Endothelial cell of umbilical vein (primary cell): ENCODE data around the gene SRGAP1. TPM values are rescaled to one million over a fixed set of nuclear protein-coding genes. Genes with fewer than 3 reads are reported as not detected.

ENCODE experiments used
- BruUV-seq: library from RNA; stranded (reverse); fragments of 400-500 nt; replicated peaks from 2 replicates; lab custom pipeline; 2021; lab: Mats Ljungman, UMichigan
- CTCF ChIA-PET: fragments of 300-600, 350-600 bp; sonication (Branson Sonifier 250); formaldehyde crosslinking; loops from one replicate; lab custom pipeline; 2021; ENCODE audit warnings: antibody characterized with exemption, inconsistent platforms; lab: Charles Lee
- POLR2A ChIA-PET: fragments of 300-600, 350-600 bp; sonication (Branson Sonifier 250); formaldehyde crosslinking; loops from one replicate; lab custom pipeline; 2021; ENCODE audit warnings: antibody characterized with exemption, inconsistent platforms; lab: Charles Lee
- DNase-seq: peaks from one replicate; pipeline ENCODE4 v3.0.0-alpha.2; 2011; ENCODE audit warnings: low read depth, low spot score
- FAIRE-seq: peaks from 2 replicates; lab custom pipeline; 2011; peaks lifted over from hg19 to GRCh38; lab: Jason Lieb, UNC
- H2AFZ ChIP-seq: 2 replicates; pipeline ENCODE4 v1.6.0; 2012; ENCODE audit warnings: low read depth, low read length, control low read depth, inconsistent platforms
- H3K27ac ChIP-seq: 2 replicates; pipeline ENCODE4 v1.5.1; 2011; ENCODE audit warnings: low read depth, mild to moderate bottlenecking, control low read depth, low read length, moderate library complexity; ENCODE audit not compliant: insufficient read depth
- H3K27me3 ChIP-seq, 2 experiments: 2 replicates each; pipeline versions ENCODE4 v1.6.0 to v1.6.1; 2011; ENCODE audit warnings: low read length in 2 of 2, mixed read lengths in 1 of 2; ENCODE audit not compliant: control insufficient read depth in 2 of 2, insufficient read depth in 2 of 2
- H3K36me3 ChIP-seq, 2 experiments: 2 replicates in 1 of 2; 3 replicates in 1 of 2; pipeline ENCODE4 v1.5.1; 2011; ENCODE audit warnings: low read length in 2 of 2, mild to moderate bottlenecking in 1 of 2, moderate library complexity in 1 of 2; ENCODE audit not compliant: control insufficient read depth in 2 of 2, insufficient read depth in 2 of 2; ENCODE audit errors: extremely low read depth in 1 of 2
- H3K4me1 ChIP-seq: 3 replicates; pipeline ENCODE4 v1.5.1; 2011; ENCODE audit warnings: mild to moderate bottlenecking, low read length; ENCODE audit not compliant: control insufficient read depth, insufficient read depth; ENCODE audit errors: extremely low read depth
- H3K4me2 ChIP-seq: 2 replicates; pipeline ENCODE4 v1.6.1; 2011; ENCODE audit warnings: low read length, control low read depth, mixed read lengths; ENCODE audit not compliant: insufficient read depth
- H3K4me3 ChIP-seq, 3 experiments: fragments of 200-600 bp in 1 of 3; sonication (generic), shearing (Covaris generic) in 1 of 3; replicated peaks in 1 of 3; 2 replicates each; pipeline ENCODE4 v1.5.1; 2011 to 2016; ENCODE audit warnings: control low read depth in 3 of 3, low read length in 3 of 3, mild to moderate bottlenecking in 2 of 3, inconsistent platforms in 1 of 3, low read depth in 1 of 3, moderate library complexity in 1 of 3; ENCODE audit not compliant: insufficient read depth in 1 of 3
- H3K79me2 ChIP-seq: 2 replicates; pipeline ENCODE4 v1.6.0; 2012; ENCODE audit warnings: low read length, inconsistent platforms; ENCODE audit not compliant: control insufficient read depth, insufficient read depth
- H3K9ac ChIP-seq: replicated peaks from 2 replicates; pipeline ENCODE3; 2011; ENCODE audit warnings: low read length, control low read depth; ENCODE audit not compliant: insufficient read depth; ENCODE audit errors: extremely low read depth
- H3K9me1 ChIP-seq: replicated peaks from 3 replicates; pipeline ENCODE4 v1.6.0; 2011; ENCODE audit warnings: mild to moderate bottlenecking, low read length; ENCODE audit not compliant: control insufficient read depth, insufficient read depth; ENCODE audit errors: extremely low read depth
- H3K9me3 ChIP-seq: replicated peaks from 2 replicates; pipeline ENCODE4 v1.5.1; 2012; ENCODE audit warnings: low read length, inconsistent platforms; ENCODE audit not compliant: control insufficient read depth, insufficient read depth
- H4K20me1 ChIP-seq: replicated peaks from 2 replicates; pipeline ENCODE3; 2011; ENCODE audit warnings: mild to moderate bottlenecking, low read length; ENCODE audit not compliant: control insufficient read depth, insufficient read depth; ENCODE audit errors: extremely low read depth
- EZH2 ChIP-seq: IDR thresholded peaks from 2 replicates; pipeline ENCODE4 v1.6.1; 2012; ENCODE audit warnings: borderline replicate concordance, low read depth, mild to moderate bottlenecking, moderate library complexity, low read length, inconsistent platforms; ENCODE audit not compliant: severe bottlenecking
- FOS ChIP-seq: IDR thresholded peaks from 2 replicates; pipeline ENCODE4 v1.6.1; 2011; ENCODE audit warnings: mild to moderate bottlenecking, low read length, moderate library complexity, borderline replicate concordance; ENCODE audit not compliant: insufficient read depth
- GATA2 ChIP-seq: IDR thresholded peaks from 2 replicates; pipeline ENCODE4 v1.7.0; 2011; ENCODE audit warnings: low read depth, mild to moderate bottlenecking, moderate library complexity, mixed read lengths, low read length; ENCODE audit not compliant: insufficient read length, insufficient read depth
- JUN ChIP-seq: IDR thresholded peaks from 2 replicates; pipeline ENCODE4 v1.6.1; 2011; ENCODE audit warnings: borderline replicate concordance, low read depth; ENCODE audit not compliant: insufficient read length, insufficient read depth
- MYC ChIP-seq: IDR thresholded peaks from one replicate; pipeline ENCODE4 v1.6.1; 2011; ENCODE audit warnings: mild to moderate bottlenecking, low read depth, low read length
- POLR2A ChIP-seq: IDR thresholded peaks from 2 replicates; pipeline ENCODE4 v1.6.1; 2012; ENCODE audit warnings: low read depth, mild to moderate bottlenecking, control low read depth, low read length
- POLR2AphosphoS5 ChIP-seq: IDR thresholded peaks from 2 replicates; pipeline ENCODE4 v1.6.1; 2012; ENCODE audit warnings: low read depth, mild to moderate bottlenecking, control low read depth, low read length, moderate library complexity; ENCODE audit not compliant: insufficient read depth
- dilution Hi-C: fragments of 300-500 bp; cut with MboI; formaldehyde crosslinking; loops from one replicate; pipeline ENCODE4 v1.15.0; 2019; ENCODE audit warnings: low sequenced_read_pairs; ENCODE audit not compliant: extremely low pct_ligation_motif_present
- intact Hi-C: fragments of 100-400 bp; cut with micrococcal nuclease; formaldehyde crosslinking; loops from one replicate; pipeline ENCODE4 v1.10.0; 2022
- polyA plus RNA-seq, 4 experiments: library from polyadenylated mRNA; depleted of rRNA in 3 of 4; stranded (reverse) in 3 of 4; unstranded in 1 of 4; fragments of >200 nt; gene quantifications; 2 replicates each; pipeline versions ENCODE4 v1.2.1 to v1.2.3, GENCODE V29; 2011 to 2012; ENCODE audit warnings: missing spikeins in 1 of 4
- total RNA-seq: library from RNA; stranded (reverse); gene quantifications from 2 replicates; pipeline ENCODE4 v1.2.3, GENCODE V29; 2021
- TF ChIP-seq, protein P1 (sequence below): IDR thresholded peaks from 2 replicates; pipeline ENCODE4 v1.6.1; 2011; ENCODE audit not compliant: insufficient read depth, insufficient read length
- TF ChIP-seq, protein P2 (sequence below), 2 donors: IDR thresholded peaks; 1 replicate in 1 of 2; 2 replicates in 1 of 2; pipeline ENCODE4 v1.5.1; 2011; ENCODE audit warnings: low read length in 2 of 2, mild to moderate bottlenecking in 2 of 2, moderate library complexity in 2 of 2, control low read depth in 1 of 2, inconsistent platforms in 1 of 2, low read depth in 1 of 2; ENCODE audit not compliant: insufficient read depth in 1 of 2; ENCODE audit errors: extremely low read depth in 1 of 2

Gene SRGAP1
- total and polyA plus RNA-seq, 2 donors (not counting 3 experiments of a cell fraction or from before 2014, with no cell fraction given): 4.9 to 16.3 TPM

DNA sequence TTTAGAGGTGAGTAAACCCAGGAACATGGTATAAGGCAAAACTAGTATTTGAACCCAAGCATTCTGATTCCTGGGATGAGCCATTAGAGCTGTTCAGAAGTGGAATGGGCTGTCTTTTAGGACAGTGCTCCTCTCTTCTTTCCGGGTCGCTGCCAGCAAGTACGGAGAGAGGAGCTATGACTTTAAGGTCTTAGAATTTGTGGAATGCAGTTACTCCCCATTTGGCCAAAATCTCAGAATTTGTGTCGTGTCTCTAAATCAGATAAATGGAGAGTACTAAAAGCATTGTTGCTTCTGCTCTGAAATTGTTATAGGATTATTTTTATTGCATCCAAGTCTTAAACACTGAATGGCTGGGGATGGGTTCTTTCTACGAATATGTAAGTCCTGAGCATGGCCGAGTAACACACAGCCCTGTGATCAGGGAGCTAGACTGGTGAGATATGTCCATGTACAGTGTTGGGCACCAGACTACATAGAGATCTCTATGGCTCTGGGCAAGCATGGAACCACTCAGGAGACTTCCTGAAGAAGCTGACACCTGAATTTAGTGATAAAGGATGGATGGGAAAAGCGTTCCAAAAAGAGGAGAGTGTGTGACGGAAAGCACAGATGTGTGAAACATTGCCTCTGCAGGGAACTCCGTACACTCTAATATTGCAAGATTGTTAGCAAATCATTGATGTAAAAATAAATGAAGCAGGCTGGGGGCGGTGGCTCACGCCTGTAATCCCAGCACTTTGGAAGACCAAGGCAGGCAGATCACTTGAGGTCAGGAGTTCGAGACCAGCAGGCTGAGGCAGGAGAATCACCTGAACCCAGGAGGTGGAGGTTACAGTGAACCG is 184.7 kb downstream of the SRGAP1 start:
- no peaks in the 10 kb centered on the region for H3K9me1 ChIP-seq
- no peaks in the 10 kb centered on the region for H3K27me3 ChIP-seq
- H2AFZ ChIP-seq: no peak overlapping the region
- no TSS peak for BruUV-seq
- no peak overlapping the region for H3K27ac ChIP-seq
- no peaks in the 10 kb centered on the region for H3K79me2 ChIP-seq
- H3K9ac ChIP-seq: no peak overlapping the region
- H3K36me3 ChIP-seq: no peaks in the 10 kb centered on the region
- no peak overlapping the region for H3K4me3 ChIP-seq
- dilution Hi-C loops: no loop called here
- no peak for FAIRE-seq
- H3K9me3 ChIP-seq: no peaks in the 10 kb centered on the region
- DNase-seq: no peak
- ChIA-PET POLR2A (no interaction called here), CTCF (interaction anchor here (1.1 kb wide), 1 partner anchor 11 kb away, joined by 3 read pairs; no protein-coding TSS in a partner anchor)
- no peak overlapping the region for H3K4me2 ChIP-seq
- H4K20me1 ChIP-seq: no peaks in the 10 kb centered on the region
- no peak for TF ChIP-seq GATA2
- TF ChIP-seq, protein P1, sequence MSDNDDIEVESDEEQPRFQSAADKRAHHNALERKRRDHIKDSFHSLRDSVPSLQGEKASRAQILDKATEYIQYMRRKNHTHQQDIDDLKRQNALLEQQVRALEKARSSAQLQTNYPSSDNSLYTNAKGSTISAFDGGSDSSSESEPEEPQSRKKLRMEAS: no peak
- TF ChIP-seq EZH2: no peak
- TF ChIP-seq POLR2AphosphoS5: no peak
- intact Hi-C loops: no loop called here
- no peaks in the 10 kb centered on the region for H3K4me1 ChIP-seq

DNA sequence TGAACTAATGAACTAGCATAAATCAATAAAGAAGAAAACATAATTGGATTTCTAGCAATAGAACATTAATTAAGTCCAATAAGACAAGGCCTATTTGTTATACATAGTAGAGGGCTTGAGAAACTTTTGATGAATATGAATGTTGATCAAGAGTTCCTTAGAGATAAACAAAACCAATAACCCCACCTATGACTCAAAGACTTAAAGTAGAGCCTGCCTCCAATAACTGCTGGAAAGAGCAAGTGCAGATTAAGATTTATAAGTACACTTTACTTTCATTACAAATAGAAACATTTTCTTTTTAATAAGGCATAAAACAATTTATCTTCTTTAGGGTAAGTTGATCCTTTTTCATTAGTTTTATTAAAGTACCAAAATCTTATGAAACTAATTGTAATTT is 185.7 kb downstream of the SRGAP1 start:
- no peak for FAIRE-seq
- DNase-seq: no peak
- Histone ChIP-seq H3K79me2 (no peaks in the 10 kb centered on the region), H3K27ac (no peak overlapping the region), H3K4me3 (no peak overlapping the region), H3K9me3 (no peaks in the 10 kb centered on the region), H3K27me3 (no peaks in the 10 kb centered on the region), H2AFZ (no peak overlapping the region), H3K9ac (no peak overlapping the region), H3K9me1 (no peaks in the 10 kb centered on the region), H4K20me1 (no peaks in the 10 kb centered on the region), H3K4me2 (no peak overlapping the region), H3K36me3 (no peaks in the 10 kb centered on the region), H3K4me1 (no peaks in the 10 kb centered on the region)
- ChIA-PET POLR2A (no interaction called here), CTCF (no interaction called here)
- no TSS peak for BruUV-seq
- TF ChIP-seq POLR2A (no peak), EZH2 (no peak), POLR2AphosphoS5 (no peak), JUN (no peak), FOS (no peak), GATA2 (no peak), MYC (no peak)
- TF ChIP-seq, protein P1: no peak
- TF ChIP-seq, protein P2, sequence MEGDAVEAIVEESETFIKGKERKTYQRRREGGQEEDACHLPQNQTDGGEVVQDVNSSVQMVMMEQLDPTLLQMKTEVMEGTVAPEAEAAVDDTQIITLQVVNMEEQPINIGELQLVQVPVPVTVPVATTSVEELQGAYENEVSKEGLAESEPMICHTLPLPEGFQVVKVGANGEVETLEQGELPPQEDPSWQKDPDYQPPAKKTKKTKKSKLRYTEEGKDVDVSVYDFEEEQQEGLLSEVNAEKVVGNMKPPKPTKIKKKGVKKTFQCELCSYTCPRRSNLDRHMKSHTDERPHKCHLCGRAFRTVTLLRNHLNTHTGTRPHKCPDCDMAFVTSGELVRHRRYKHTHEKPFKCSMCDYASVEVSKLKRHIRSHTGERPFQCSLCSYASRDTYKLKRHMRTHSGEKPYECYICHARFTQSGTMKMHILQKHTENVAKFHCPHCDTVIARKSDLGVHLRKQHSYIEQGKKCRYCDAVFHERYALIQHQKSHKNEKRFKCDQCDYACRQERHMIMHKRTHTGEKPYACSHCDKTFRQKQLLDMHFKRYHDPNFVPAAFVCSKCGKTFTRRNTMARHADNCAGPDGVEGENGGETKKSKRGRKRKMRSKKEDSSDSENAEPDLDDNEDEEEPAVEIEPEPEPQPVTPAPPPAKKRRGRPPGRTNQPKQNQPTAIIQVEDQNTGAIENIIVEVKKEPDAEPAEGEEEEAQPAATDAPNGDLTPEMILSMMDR (IDR thresholded peaks at IDR 0.05; ENCODE audit: extremely low read depth in 1 of 2, insufficient read depth in 1 of 2, low read depth in 1 of 2, low read length in 2 of 2): no peak
- dilution Hi-C loops: no loop called here
- intact Hi-C loops: no loop called here
